Glomerular visceral epithelial cell (primary cell): Measurements from ENCODE around the gene TCF23.
A peak's percentile ranks its signal among the peaks of the same experiment; 100 is the strongest.
"Not testable (repeated sequence)": the region's sequence is repeated elsewhere in the genome, so short reads cannot be mapped to it uniquely, and the experiment has no call there.

ENCODE experiments used
- DNase-seq: peaks from one replicate; pipeline ENCODE4 v3.0.0-alpha.2; 2016; ENCODE audit errors: extremely low spot score

TCF23 gene

GRCh38 chr2:27148801-27149439 lies at the start of gene TCF23:
TSS of gene TCF23 (plus strand) at chr2:27149004. CDS start at chr2:27149134, 130 bp downstream.
- DNase-seq: no peak

GRCh38 chr2:27099334-27099955 lies 49.4 kb upstream of the TCF23 start:
- no peak for DNase-seq

- DNase-seq: no peak
Observed at GRCh38 chr2:27100036-27100435, 48.8 kb upstream of the TCF23 start.

- DNase-seq: no peak
Observed at GRCh38 chr2:27102329-27102728, 46.5 kb upstream of the TCF23 start.

- no peak for DNase-seq
Observed at GRCh38 chr2:27105981-27106380, 42.8 kb upstream of the TCF23 start.

GRCh38 chr2:27108221-27108620 lies 40.6 kb upstream of the TCF23 start:
- DNase-seq: no peak

- no peak for DNase-seq
Observed at GRCh38 chr2:27109083-27109482, 39.7 kb upstream of the TCF23 start.

GRCh38 chr2:27110603-27111352 lies 38.0 kb upstream of the TCF23 start:
- DNase-seq: not testable (repeated sequence)

- DNase-seq: not testable (repeated sequence)
Observed at GRCh38 chr2:27111392-27112078, 37.3 kb upstream of the TCF23 start.

- DNase-seq: no peak
Observed at GRCh38 chr2:27115519-27115918, 33.3 kb upstream of the TCF23 start.

- DNase-seq: no peak
Observed at GRCh38 chr2:27117995-27118524, 30.7 kb upstream of the TCF23 start.

GRCh38 chr2:27118525-27119329 lies 30.1 kb upstream of the TCF23 start, which contains the start of gene CGREF1:
TSS of gene CGREF1 (minus strand) at chr2:27119128. CDS start at chr2:27104366, 14,762 bp downstream.
- DNase-seq: no peak

- DNase-seq: not testable (repeated sequence)
Observed at GRCh38 chr2:27119330-27119670, 29.5 kb upstream of the TCF23 start.

GRCh38 chr2:27121906-27122305 lies 26.9 kb upstream of the TCF23 start:
- DNase-seq: no peak

GRCh38 chr2:27122791-27123190 lies 26.0 kb upstream of the TCF23 start:
- DNase-seq: no peak

GRCh38 chr2:27123302-27124150 lies 25.3 kb upstream of the TCF23 start, which contains the start of gene ABHD1:
TSS of gene ABHD1 (plus strand) at chr2:27123815. CDS start at chr2:27123949, 134 bp downstream.
- peak; percentile 7 for DNase-seq

GRCh38 chr2:27125104-27125503 lies 23.7 kb upstream of the TCF23 start:
- DNase-seq: no peak

GRCh38 chr2:27126252-27126710 lies 22.5 kb upstream of the TCF23 start:
- no peak for DNase-seq

- DNase-seq: no peak
Observed at GRCh38 chr2:27127883-27128667, 20.7 kb upstream of the TCF23 start.
